Dedifferentiated amniotic fluid mesenchymal stem cell (primary cell): ENCODE results near the gene ESRRG.
"Not testable (repeated sequence)": the region's sequence is repeated elsewhere in the genome, so short reads cannot be mapped to it uniquely, and the experiment has no call there.

Experiments used
- DNase-seq: peaks from one replicate; pipeline ENCODE4 v3.0.0-alpha.2; 2016; ENCODE audit errors: extremely low spot score

Gene ESRRG

GRCh38 chr1:216566641-216567205 lies 156.5 kb downstream of the ESRRG start:
- peak; percentile 30 for DNase-seq

DNA sequence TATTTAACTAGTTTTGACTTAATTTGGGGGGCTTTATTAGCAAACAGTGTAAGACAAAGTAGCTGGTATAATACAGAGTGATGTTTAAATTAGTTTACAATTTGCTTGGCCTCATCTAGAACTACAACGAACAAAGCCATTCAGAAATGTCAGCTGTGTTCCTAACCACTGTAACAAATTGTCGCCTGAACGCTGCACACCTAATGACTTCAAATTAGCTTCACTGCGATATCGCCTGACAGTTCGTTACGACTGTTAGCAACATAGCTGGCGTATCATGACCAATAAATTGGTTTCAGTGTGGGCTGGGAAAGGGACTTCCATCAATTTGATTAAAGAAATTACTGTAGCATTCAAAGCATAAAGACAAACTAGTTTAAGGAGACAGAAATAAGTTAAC lies 160.1 kb downstream of the ESRRG start:
- DNase-seq = no peak

DNA sequence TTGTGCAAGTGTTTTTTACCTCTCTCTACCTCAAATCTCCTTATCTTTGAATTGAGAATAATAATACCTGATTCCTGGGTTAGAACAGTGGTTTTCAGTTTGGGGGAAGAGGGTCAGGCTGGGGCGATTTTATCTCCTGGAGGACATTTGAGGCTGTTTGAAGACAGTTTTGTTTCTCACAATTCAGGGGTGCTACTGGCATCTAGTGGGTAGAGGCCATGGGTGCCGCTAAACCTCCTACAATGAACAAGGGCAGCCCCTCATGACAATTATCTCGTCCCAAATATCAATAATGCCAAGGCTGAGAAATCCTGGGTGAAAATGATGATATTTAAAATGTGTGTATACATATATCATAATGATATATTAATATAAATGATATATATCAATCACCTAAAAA lies 160.8 kb downstream of the ESRRG start:
- DNase-seq = no peak

DNA sequence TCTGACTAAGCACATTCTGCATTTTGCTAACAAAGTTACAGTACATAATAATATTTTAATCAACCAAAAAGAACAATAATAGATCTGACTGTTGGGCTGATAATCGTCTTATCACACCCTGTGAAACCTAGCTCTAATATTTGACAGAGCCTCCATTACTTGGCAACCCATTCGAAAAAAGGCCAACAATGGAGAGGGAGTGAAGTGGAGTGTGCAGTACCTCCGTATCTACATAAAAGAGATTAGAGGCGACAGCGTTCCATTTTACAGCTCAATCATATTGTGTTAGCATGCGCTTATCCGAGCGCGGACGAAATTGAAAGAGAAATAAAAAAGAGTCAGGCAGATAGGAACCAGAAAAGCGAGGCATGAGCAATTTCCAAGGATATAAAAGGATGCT lies 162.7 kb downstream of the ESRRG start:
- DNase-seq = no peak

- DNase-seq = no peak
These were observed 163.9 kb downstream of the ESRRG start for GRCh38 chr1:216559359-216559758.

DNA sequence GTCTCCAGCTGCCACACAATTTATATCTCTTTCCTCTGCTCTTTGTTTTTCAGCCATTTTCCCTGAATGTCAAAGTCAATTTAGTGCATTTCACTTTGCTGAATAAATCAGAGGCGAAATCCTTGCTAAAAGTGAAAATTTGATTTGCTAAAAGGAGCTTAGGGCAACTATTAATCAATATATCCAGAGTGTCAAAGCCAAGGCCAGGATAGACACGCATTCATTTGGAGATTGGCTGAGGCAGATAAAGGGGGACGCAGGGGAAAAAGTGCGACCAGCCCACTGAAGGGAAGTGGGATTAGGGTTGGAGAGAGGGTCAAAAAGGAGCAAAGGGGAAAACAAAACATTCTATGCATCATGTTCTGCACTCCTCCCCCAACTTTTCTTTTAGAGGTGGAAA lies 167.6 kb downstream of the ESRRG start:
- DNase-seq = no peak

DNA sequence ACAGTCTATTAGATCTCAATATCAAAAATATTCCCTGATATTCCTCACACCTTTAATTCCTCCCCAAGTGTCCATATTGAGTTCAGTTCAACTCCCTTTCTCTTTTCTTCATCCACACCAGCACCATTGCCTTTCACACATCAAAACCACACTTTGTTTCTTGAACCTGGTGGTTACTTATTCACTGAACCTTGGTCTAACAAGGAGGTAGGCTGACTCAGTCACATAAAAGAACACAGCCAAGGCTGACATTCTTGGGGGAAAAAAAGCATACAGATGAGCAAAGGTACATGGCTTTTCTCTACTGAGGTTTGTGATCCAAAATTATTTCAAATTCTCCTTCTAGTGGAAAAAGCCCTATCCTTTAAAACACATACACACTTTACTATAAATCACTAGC lies 168.3 kb downstream of the ESRRG start:
- no peak for DNase-seq

GRCh38 chr1:216553766-216554165 lies 169.5 kb downstream of the ESRRG start:
- no peak for DNase-seq

- DNase-seq = no peak
These were observed 170.2 kb downstream of the ESRRG start for GRCh38 chr1:216553040-216553439.

DNA sequence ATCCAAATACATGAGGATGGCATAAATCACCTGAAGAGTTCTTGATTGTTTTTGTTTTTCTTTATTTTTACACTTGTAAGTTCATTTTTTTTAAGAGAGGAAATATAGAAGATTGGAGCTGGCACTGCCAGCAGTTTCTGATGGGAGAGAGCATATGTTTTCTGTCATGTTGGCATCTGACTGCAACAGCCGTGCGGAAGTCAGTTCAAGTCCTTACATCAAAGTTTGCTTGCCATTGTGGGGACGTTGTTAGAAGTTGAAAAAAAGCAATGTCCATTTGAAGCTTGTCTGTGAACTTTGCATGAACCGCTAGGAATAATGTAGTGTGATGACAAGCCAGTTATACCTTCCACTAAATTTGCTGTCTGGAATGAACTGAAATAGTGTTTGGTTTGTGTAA lies 173.4 kb downstream of the ESRRG start:
- no peak for DNase-seq

DNA sequence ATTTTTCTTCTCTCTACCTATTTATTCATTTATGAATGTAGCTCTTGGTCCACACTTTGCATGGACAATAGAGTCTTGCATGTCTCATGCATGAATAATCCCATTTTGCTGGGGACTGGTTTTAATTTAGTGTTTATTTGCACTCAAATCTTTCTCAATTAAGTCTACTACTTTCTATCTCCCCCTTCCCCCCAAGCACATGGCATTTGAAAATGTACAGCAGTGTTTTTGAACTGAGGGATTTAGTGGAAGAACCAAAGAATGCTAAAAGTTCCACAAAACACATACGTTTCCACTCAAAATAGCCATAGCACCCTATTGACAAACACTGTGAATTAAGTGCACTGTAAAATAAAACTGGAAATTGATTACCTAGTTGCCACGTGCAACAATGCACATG lies 180.5 kb downstream of the ESRRG start:
- no peak for DNase-seq

DNA sequence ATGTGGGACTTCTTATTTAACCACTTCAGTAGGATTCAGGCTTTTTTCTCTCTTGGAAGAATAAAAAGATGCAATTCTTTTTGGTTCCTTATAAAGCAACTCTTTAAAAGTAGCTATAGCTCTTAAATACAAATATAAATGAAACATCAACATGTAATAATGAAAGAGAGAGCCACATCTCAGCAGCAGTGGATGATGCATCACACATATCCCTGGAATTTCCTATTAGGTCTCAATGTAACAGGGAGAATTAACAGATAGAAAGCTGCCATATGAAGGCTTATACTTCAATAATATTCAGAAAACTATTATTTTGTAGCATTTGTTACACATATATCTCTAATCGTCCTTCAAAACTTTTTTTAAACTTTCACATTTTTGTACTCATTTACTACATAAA lies 181.0 kb downstream of the ESRRG start:
- DNase-seq = no peak

DNA sequence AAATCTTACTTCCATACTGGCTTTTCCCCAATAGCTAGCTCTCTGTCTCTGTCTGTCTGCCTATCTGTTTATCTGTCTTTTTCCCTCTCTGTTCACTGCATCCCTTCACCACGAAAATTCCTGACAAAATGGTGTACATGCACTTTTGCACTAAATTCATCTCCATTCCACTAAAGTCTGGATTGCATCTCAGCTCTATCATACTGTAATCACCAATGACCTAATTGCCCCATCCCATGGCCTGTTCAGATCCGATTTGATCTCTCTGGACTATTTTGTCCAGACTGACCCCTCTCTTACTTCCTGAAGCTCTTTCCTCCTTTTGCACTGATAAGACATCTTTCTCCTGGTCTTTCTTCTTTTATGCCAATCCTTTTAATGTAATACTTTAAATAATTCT lies 187.5 kb downstream of the ESRRG start:
- DNase-seq = no peak

DNA sequence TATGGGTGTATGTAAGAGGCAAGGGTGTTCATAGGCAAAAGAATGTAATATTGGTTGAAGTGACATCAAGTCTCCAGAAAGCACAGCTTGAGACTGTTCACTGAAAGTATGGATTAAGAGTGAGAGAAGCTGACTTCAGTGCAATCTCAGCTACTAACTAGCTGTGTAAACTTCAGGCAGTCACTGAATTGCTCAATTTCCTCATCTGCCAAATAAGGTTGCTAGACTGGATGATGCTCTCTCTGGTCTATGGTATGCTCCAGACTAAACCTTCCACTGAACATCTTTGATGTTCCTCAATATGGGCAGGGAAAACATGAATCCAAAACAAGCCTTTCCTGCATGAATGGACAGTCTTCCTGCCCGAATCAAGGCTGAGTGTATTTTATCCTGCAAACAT lies 188.2 kb downstream of the ESRRG start:
- DNase-seq = no peak

GRCh38 chr1:216533776-216534175 lies 189.5 kb downstream of the ESRRG start:
- DNase-seq = no peak

DNA sequence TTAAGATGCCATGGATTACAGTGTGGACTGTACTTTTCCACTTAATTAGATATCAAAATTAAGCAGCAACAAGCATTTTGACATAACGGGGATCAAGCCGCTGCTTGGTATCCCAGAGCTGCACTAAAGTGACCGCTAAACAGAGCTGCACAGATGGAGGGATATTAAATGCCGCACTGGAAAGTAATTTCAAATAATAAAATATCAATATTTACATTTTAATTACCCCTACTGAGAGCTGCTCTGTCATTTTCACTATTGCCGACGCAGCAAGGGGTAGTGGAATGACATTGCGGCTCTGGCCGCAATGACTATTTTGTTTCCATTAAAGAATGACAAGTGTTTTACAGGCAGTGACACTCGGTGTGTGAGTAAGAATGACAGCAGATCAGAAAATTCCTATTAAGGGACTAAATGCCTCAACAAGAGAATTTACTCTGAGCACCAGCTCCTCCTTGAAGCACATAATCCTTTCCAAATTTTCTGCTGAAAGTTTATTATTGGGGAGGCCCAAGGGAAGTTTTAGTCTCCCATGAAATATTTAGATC lies 190.9 kb downstream of the ESRRG start:
- DNase-seq = no peak

- DNase-seq = peak; percentile 44
These were observed 191.7 kb downstream of the ESRRG start for GRCh38 chr1:216531263-216532239.

- DNase-seq = not testable (repeated sequence)
These were observed 193.4 kb downstream of the ESRRG start for GRCh38 chr1:216529851-216530250.

DNA sequence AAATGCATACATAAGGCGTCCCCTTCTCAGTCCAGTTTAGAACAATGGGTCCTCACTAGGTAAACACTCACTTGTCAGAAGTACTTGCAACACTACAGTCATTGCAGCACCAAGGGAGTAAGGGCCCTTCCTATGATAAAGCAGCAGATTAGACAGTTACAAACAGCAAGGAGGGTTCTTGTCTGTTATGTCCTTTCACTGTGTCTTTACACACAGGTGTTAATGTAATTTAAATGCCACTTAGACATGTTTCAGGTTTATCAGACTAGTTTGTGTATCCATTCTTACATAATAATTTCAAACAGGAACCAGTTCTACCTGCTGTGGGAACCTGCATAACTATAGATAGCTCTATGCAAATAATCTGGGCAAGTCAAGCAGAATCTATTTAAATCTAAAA lies 194.4 kb downstream of the ESRRG start:
- DNase-seq = no peak

GRCh38 chr1:216523449-216524190 lies 199.6 kb downstream of the ESRRG start:
- no peak for DNase-seq

DNA sequence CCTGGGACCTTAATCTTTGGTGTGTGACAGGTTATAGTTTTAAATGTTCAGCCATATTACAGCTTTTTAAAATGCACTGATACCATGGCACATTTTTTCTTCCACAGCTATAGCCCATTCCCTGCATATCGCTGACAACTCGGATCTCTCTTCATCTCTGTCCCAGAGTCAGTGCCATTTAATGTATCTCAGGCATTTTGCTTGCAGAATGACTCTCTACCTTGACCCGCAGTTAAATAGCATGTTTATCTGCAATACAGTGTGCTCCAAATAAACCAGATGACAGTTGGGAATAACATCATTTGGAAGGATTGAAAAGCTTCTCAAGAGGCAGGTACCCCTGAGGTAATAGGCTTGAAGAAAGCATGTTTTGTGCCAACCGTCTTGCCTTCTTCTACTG lies 200.2 kb downstream of the ESRRG start:
- no peak for DNase-seq

DNA sequence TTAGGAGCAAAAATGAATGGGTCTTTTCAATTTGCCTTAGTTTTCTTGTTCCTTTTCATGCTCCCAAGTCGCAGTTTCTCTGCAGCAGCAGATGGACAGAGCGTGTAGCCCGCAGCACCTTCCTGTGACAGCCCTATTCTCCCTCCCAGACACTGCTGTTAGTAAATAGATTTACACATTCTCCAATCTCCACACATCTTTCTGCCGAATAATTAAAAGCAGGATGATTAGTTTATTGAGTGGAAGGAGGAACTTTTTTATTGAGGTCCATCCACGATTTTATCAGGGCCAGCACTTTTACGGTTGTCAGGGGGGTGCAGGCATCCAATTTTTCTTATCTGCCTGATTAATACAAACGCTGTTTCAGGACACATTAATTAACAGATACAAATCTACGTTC lies 201.8 kb downstream of the ESRRG start:
- DNase-seq = no peak
